HG03175 (cell line): Measurements from ENCODE around the gene PATE4.
A peak's percentile ranks its signal among the peaks of the same experiment; 100 is the strongest.
"Not testable (repeated sequence)": the region's sequence is repeated elsewhere in the genome, so short reads cannot be mapped to it uniquely, and the experiment has no call there.

Experiments used
- ATAC-seq: cut with Tn5 transposase; IDR thresholded peaks from one replicate; pipeline ENCODE4 v1.9.1; 2021; ENCODE audit warnings: mild to moderate bottlenecking, moderate library complexity; ENCODE audit not compliant: unreplicated experiment

Gene PATE4

GRCh38 chr11:125833016-125833415, at the start of gene PATE4:
Gene PATE4 (plus strand): TSS chr11:125833316. CDS start chr11:125833360, 44 bp downstream.
- ATAC-seq, result no peak

- no peak for ATAC-seq
Observed at GRCh38 chr11:125784678-125785077, 48.4 kb upstream of the PATE4 start.

- ATAC-seq, result no peak
Observed at GRCh38 chr11:125787827-125788226, 45.3 kb upstream of the PATE4 start, which contains the start of gene PATE3. Gene PATE3 (plus strand): TSS chr11:125788127. CDS start chr11:125788152, 25 bp downstream.

GRCh38 chr11:125790825-125791224, 42.3 kb upstream of the PATE4 start:
- no peak for ATAC-seq

- no peak for ATAC-seq
Observed at GRCh38 chr11:125797641-125798040, 35.5 kb upstream of the PATE4 start.

GRCh38 chr11:125799808-125800207, 33.3 kb upstream of the PATE4 start:
- ATAC-seq, result no peak

GRCh38 chr11:125802387-125802786, 30.7 kb upstream of the PATE4 start:
- no peak for ATAC-seq

GRCh38 chr11:125807909-125808308, 25.2 kb upstream of the PATE4 start:
- no peak for ATAC-seq

- ATAC-seq, result no peak
Observed at GRCh38 chr11:125835748-125836147, 2.6 kb downstream of the PATE4 start.

- ATAC-seq, result no peak
Observed at GRCh38 chr11:125842321-125842948, 9.3 kb downstream of the PATE4 start.

- no peak for ATAC-seq
Observed at GRCh38 chr11:125846188-125846587, 13.1 kb downstream of the PATE4 start.

GRCh38 chr11:125857670-125858069, 24.6 kb downstream of the PATE4 start:
- not testable (repeated sequence) for ATAC-seq

- ATAC-seq, result not testable (repeated sequence)
Observed at GRCh38 chr11:125862786-125863185, 29.7 kb downstream of the PATE4 start.

GRCh38 chr11:125865354-125865753, 32.2 kb downstream of the PATE4 start:
- not testable (repeated sequence) for ATAC-seq

GRCh38 chr11:125869521-125869920, 36.4 kb downstream of the PATE4 start:
- ATAC-seq, result no peak

- ATAC-seq, result no peak
Observed at GRCh38 chr11:125871391-125872137, 38.4 kb downstream of the PATE4 start.

- ATAC-seq, result no peak
Observed at GRCh38 chr11:125872138-125872491, 39.0 kb downstream of the PATE4 start.

GRCh38 chr11:125873881-125874555, 40.9 kb downstream of the PATE4 start:
- no peak for ATAC-seq

GRCh38 chr11:125874556-125875124, 41.5 kb downstream of the PATE4 start:
- ATAC-seq, result peak; percentile 71

- no peak for ATAC-seq
Observed at GRCh38 chr11:125881291-125881690, 48.2 kb downstream of the PATE4 start.

GRCh38 chr11:125883375-125883774, 50.3 kb downstream of the PATE4 start:
- ATAC-seq, result no peak

- peak; percentile 40 for ATAC-seq
Observed at GRCh38 chr11:125886997-125887372, 53.9 kb downstream of the PATE4 start.
